ENCODE measurements around the gene NOS3. TPM values are rescaled to one million over a fixed set of nuclear protein-coding genes. Genes with fewer than 3 reads are reported as not detected.

Gene NOS3
- total and polyA plus RNA-seq, 9 of the 15 experiments (the other 6 are each of a cell fraction or from before 2014, with no cell fraction given) = 1.1 to 121 (median 23.6) TPM

DNA sequence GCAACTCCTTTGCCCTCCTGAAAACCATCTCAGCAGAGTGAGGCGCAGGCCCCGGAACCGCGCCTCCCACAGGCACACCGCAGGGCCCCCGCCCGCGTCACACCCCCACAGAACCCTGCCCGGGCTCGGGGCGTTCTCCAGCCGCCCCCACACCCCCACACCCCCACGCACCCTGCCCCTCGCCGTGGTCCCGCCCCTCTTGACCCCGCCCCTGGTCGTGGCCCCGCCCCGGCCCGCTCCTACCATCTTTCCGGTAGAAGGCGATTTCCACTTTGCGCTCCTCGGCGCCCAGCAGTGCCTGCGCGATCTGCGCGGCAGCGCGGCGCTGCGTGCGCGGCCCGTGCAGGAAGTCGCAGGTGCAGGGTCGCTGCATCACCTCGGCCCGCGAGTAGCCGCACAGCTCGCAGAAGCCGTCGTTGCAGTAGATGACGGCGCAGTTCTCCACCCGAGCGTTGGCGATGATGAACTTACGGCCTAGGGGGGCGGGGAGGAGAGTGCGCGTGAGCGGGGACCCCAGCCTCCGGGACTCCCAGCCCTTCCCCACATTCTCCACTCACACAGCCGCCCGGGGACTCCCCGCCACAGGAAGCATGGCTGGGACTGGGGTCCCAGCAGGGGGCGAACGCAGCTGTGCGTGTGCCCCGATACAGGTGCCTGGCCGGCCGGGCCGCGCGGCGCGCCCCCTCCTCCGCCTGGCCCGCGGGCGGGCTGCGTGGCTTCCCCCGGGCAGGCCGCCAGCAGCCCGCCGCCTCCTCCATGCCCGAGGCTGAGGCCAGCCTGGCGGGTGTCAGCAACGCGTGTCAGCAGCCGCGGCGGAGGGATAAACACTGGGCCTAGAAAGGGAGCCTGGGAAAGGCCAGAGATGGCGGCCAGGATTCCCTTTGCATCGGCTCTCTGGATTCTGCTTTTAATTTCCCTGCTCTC lies 16.1 kb upstream of the NOS3 start (continued):
- TF ChIP-seq ETS2 (tag; IDR thresholded peaks at IDR 0.05; ENCODE audit: borderline replicate concordance, poor library complexity, severe bottlenecking) (peak; percentile 87), ZNF436 (CRISPR knock-in tag; IDR thresholded peaks at IDR 0.05) (no peak), ZFP36 (IDR thresholded peaks at IDR 0.05; ENCODE audit: low read depth, low read length, partially characterized antibody) (peak; percentile 47), ZNF197 (CRISPR knock-in tag; IDR thresholded peaks at IDR 0.05; ENCODE audit: low read depth) (no peak), NFATC3 (IDR thresholded peaks at IDR 0.05) (no peak), HOXB6 (CRISPR knock-in tag; IDR thresholded peaks at IDR 0.05; ENCODE audit: borderline replicate concordance) (no peak), RCOR1 (IDR thresholded peaks at IDR 0.05; ENCODE audit: borderline replicate concordance in 1 of 2, low read depth in 2 of 2, low read length in 2 of 2) (peak in 1 of 2 experiments; percentile 28; a peak in 2 of 4 replicates), LARP7 (IDR thresholded peaks at IDR 0.05) (no peak), CSDE1 (IDR thresholded peaks at IDR 0.05) (no peak), PRPF4 (IDR thresholded peaks at IDR 0.05; ENCODE audit: insufficient read depth, low read depth, low read length, poor library complexity, severe bottlenecking) (no peak), NR2F6 (CRISPR knock-in tag; IDR thresholded peaks at IDR 0.05) (no peak), FIP1L1 (IDR thresholded peaks at IDR 0.05; ENCODE audit: low read depth, low read length, poor library complexity, severe bottlenecking) (peak; percentile 56), C11orf30 (IDR thresholded peaks at IDR 0.05; ENCODE audit: low read depth) (no peak; the same call in 1 of the 2 replicates), ZNF282 (CRISPR knock-in tag; IDR thresholded peaks at IDR 0.05) (no peak), YBX1 (IDR thresholded peaks at IDR 0.05) (no peak), BCOR (IDR thresholded peaks at IDR 0.05) (peak; percentile 77)
- TF ChIP-seq, protein P1, sequence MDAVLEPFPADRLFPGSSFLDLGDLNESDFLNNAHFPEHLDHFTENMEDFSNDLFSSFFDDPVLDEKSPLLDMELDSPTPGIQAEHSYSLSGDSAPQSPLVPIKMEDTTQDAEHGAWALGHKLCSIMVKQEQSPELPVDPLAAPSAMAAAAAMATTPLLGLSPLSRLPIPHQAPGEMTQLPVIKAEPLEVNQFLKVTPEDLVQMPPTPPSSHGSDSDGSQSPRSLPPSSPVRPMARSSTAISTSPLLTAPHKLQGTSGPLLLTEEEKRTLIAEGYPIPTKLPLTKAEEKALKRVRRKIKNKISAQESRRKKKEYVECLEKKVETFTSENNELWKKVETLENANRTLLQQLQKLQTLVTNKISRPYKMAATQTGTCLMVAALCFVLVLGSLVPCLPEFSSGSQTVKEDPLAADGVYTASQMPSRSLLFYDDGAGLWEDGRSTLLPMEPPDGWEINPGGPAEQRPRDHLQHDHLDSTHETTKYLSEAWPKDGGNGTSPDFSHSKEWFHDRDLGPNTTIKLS (IDR thresholded peaks at IDR 0.05; ENCODE audit: borderline replicate concordance, low read depth) = peak; percentile 69; the same call in 1 of the 2 replicates
- TF ChIP-seq, protein P2, sequence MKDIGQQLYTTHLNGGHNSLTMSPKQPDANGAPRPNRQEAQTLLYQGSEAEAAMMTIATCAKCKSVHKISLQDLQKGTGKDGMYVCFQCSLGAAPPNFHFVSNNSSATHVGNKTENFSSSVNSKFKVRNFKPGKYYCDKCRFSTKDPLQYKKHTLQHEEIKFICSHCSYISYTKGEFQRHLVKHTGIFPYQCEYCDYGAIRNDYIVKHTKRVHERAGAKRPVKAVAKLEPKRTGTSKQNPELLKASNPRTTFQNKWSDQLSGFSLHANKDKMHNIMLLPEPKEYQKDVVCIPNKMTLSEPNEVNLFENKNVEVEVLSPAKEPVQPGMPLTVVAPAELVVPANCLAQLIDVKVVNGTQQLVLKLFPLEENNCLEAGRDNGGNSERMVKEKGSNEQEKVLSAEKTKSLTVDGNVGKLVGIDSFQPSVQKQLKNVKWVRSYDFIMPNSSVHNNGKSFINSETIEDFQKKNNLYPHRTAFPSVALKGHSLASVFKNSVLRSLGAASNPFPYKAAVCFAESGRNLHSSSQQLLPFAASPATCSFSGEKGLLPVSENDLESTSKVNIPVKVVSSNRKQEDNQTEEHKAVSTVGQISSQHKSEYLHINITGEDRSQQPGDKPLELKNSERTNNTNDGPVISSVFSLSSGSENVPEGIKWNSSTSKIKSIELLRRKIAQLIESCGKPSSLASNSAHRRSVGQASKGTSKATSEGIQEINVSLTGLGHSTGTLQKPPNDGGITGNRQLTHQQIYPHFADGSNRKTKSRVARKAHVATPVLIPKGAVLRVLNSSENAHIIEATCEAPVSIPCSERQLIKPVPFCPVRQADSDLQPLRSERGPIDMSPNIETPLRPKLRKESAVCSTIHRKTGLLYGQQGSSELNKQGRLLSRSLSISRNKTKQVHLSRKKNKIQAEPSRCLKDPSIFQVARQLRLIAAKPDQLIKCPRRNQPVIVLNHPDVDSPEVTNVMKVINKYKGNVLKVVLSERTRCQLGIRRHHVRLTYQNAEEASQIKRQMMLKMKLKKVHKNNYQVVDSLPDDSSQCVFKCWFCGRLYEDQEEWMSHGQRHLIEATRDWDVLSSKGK (CRISPR knock-in tag; IDR thresholded peaks at IDR 0.05) = no peak
- TF ChIP-seq, protein P3, sequence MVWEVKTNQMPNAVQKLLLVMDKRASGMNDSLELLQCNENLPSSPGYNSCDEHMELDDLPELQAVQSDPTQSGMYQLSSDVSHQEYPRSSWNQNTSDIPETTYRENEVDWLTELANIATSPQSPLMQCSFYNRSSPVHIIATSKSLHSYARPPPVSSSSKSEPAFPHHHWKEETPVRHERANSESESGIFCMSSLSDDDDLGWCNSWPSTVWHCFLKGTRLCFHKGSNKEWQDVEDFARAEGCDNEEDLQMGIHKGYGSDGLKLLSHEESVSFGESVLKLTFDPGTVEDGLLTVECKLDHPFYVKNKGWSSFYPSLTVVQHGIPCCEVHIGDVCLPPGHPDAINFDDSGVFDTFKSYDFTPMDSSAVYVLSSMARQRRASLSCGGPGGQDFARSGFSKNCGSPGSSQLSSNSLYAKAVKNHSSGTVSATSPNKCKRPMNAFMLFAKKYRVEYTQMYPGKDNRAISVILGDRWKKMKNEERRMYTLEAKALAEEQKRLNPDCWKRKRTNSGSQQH (CRISPR knock-in tag; IDR thresholded peaks at IDR 0.05) = no peak
- TF ChIP-seq, protein P4, sequence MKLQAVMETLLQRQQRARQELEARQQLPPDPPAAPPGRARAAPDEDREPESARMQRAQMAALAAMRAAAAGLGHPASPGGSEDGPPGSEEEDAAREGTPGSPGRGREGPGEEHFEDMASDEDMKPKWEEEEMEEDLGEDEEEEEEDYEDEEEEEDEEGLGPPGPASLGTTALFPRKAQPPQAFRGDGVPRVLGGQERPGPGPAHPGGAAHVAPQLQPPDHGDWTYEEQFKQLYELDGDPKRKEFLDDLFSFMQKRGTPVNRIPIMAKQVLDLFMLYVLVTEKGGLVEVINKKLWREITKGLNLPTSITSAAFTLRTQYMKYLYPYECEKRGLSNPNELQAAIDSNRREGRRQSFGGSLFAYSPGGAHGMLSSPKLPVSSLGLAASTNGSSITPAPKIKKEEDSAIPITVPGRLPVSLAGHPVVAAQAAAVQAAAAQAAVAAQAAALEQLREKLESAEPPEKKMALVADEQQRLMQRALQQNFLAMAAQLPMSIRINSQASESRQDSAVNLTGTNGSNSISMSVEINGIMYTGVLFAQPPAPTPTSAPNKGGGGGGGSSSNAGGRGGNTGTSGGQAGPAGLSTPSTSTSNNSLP (IDR thresholded peaks at IDR 0.05; ENCODE audit: borderline replicate concordance, low read depth, low read length) = no peak

Measured in K562 (cell line).